HUES6 (cell line): Measurements from ENCODE around the gene CAPZB.

ENCODE experiments used
- H3K27ac ChIP-seq: 2 replicates; pipeline ENCODE4 v1.7.0; 2013; ENCODE audit warnings: low read depth, mild to moderate bottlenecking, low read length, inconsistent platforms
- H3K27me3 ChIP-seq: 2 replicates; pipeline ENCODE4 v1.6.1; 2013; ENCODE audit warnings: low read length; ENCODE audit not compliant: control insufficient read depth, insufficient read depth
- H3K36me3 ChIP-seq: 2 replicates; pipeline ENCODE4 v1.6.1; 2013; ENCODE audit warnings: low read length; ENCODE audit not compliant: control insufficient read depth, insufficient read depth
- H3K4me1 ChIP-seq: 2 replicates; pipeline ENCODE4 v1.6.1; 2013; ENCODE audit warnings: low read length; ENCODE audit not compliant: control insufficient read depth, insufficient read depth
- H3K4me3 ChIP-seq: 2 replicates; pipeline ENCODE4 v1.5.1; 2013; ENCODE audit warnings: low read depth, low read length
- H3K9ac ChIP-seq: one replicate; pipeline ENCODE4 v1.6.1; 2013; ENCODE audit warnings: mild to moderate bottlenecking, low read length
- H3K9me3 ChIP-seq: 2 replicates; pipeline ENCODE4 v1.6.1; 2013; ENCODE audit warnings: low read depth, low read length; ENCODE audit not compliant: control insufficient read depth, insufficient read depth

The CAPZB gene

GRCh38 chr1:19329611-19330010 lies 155.7 kb downstream of the CAPZB start:
- no peaks in the 10 kb centered on the region for H3K9me3 ChIP-seq
- H3K9ac ChIP-seq = no peak overlapping the region
- no peaks in the 10 kb centered on the region for H3K4me1 ChIP-seq
- H3K27me3 ChIP-seq = no peaks in the 10 kb centered on the region
- no peak overlapping the region for H3K27ac ChIP-seq
- H3K36me3 ChIP-seq = peaks cover 44% of the 10 kb centered on the region
- no peak overlapping the region for H3K4me3 ChIP-seq

- Histone ChIP-seq H3K27ac (no peak overlapping the region), H3K4me3 (no peak overlapping the region), H3K9ac (no peak overlapping the region), H3K4me1 (no peaks in the 10 kb centered on the region), H3K36me3 (peaks cover 48% of the 10 kb centered on the region), H3K9me3 (no peaks in the 10 kb centered on the region), H3K27me3 (no peaks in the 10 kb centered on the region)
Observed at GRCh38 chr1:19329188-19329587, 156.2 kb downstream of the CAPZB start.

GRCh38 chr1:19328486-19328885 lies 156.9 kb downstream of the CAPZB start:
- Histone ChIP-seq H3K9ac (no peak overlapping the region), H3K9me3 (no peaks in the 10 kb centered on the region), H3K27ac (no peak overlapping the region), H3K4me1 (no peaks in the 10 kb centered on the region), H3K27me3 (no peaks in the 10 kb centered on the region), H3K36me3 (peaks cover 54% of the 10 kb centered on the region), H3K4me3 (no peak overlapping the region)

- no peaks in the 10 kb centered on the region for H3K27me3 ChIP-seq
- no peaks in the 10 kb centered on the region for H3K9me3 ChIP-seq
- no peaks in the 10 kb centered on the region for H3K4me1 ChIP-seq
- H3K4me3 ChIP-seq = no peak overlapping the region
- H3K36me3 ChIP-seq = peaks cover 55% of the 10 kb centered on the region
- H3K27ac ChIP-seq = no peak overlapping the region
- H3K9ac ChIP-seq = no peak overlapping the region
Observed at GRCh38 chr1:19327736-19328135, 157.6 kb downstream of the CAPZB start.

GRCh38 chr1:19327301-19327700 lies 158.0 kb downstream of the CAPZB start:
- Histone ChIP-seq H3K9me3 (no peaks in the 10 kb centered on the region), H3K27ac (no peak overlapping the region), H3K4me3 (no peak overlapping the region), H3K4me1 (no peaks in the 10 kb centered on the region), H3K9ac (no peak overlapping the region), H3K27me3 (no peaks in the 10 kb centered on the region), H3K36me3 (peaks cover 57% of the 10 kb centered on the region)

- H3K9ac ChIP-seq = no peak overlapping the region
- H3K36me3 ChIP-seq = peaks cover 63% of the 10 kb centered on the region
Observed at GRCh38 chr1:19326748-19327065, 158.6 kb downstream of the CAPZB start.

GRCh38 chr1:19325958-19326747 lies 159.2 kb downstream of the CAPZB start:
- no peak overlapping the region for H3K4me3 ChIP-seq
- no peak overlapping the region for H3K27ac ChIP-seq
- no peaks in the 10 kb centered on the region for H3K4me1 ChIP-seq
- H3K27me3 ChIP-seq = no peaks in the 10 kb centered on the region
- H3K36me3 ChIP-seq = peaks cover 65% of the 10 kb centered on the region
- no peaks in the 10 kb centered on the region for H3K9me3 ChIP-seq
- H3K9ac ChIP-seq = no peak overlapping the region

More at GRCh38 chr1:19326748-19327065, 158.6 kb downstream of the CAPZB start:
- H3K9me3 ChIP-seq = no peaks in the 10 kb centered on the region
- H3K4me3 ChIP-seq = no peak overlapping the region
- H3K27ac ChIP-seq = no peak overlapping the region
- H3K4me1 ChIP-seq = no peaks in the 10 kb centered on the region
- no peaks in the 10 kb centered on the region for H3K27me3 ChIP-seq

- peaks cover 65% of the 10 kb centered on the region for H3K36me3 ChIP-seq
- H3K4me3 ChIP-seq = no peak overlapping the region
- H3K9ac ChIP-seq = no peak overlapping the region
- H3K4me1 ChIP-seq = no peaks in the 10 kb centered on the region
- no peaks in the 10 kb centered on the region for H3K9me3 ChIP-seq
- H3K27ac ChIP-seq = no peak overlapping the region
- H3K27me3 ChIP-seq = no peaks in the 10 kb centered on the region
Observed at GRCh38 chr1:19325368-19325957, 159.9 kb downstream of the CAPZB start.

GRCh38 chr1:19324665-19324990 lies 160.7 kb downstream of the CAPZB start:
- no peak overlapping the region for H3K4me3 ChIP-seq
- H3K9me3 ChIP-seq = no peaks in the 10 kb centered on the region
- H3K36me3 ChIP-seq = peaks cover 65% of the 10 kb centered on the region
- no peaks in the 10 kb centered on the region for H3K27me3 ChIP-seq
- no peak overlapping the region for H3K9ac ChIP-seq
- H3K27ac ChIP-seq = no peak overlapping the region
- no peaks in the 10 kb centered on the region for H3K4me1 ChIP-seq

GRCh38 chr1:19323987-19324664 lies 161.2 kb downstream of the CAPZB start:
- Histone ChIP-seq H3K4me3 (no peak overlapping the region), H3K9ac (no peak overlapping the region), H3K9me3 (no peaks in the 10 kb centered on the region), H3K36me3 (peaks cover 67% of the 10 kb centered on the region), H3K27ac (no peak overlapping the region), H3K4me1 (no peaks in the 10 kb centered on the region), H3K27me3 (no peaks in the 10 kb centered on the region)

GRCh38 chr1:19322481-19322880 lies 162.9 kb downstream of the CAPZB start:
- Histone ChIP-seq H3K4me3 (no peak overlapping the region), H3K9me3 (no peaks in the 10 kb centered on the region), H3K4me1 (no peaks in the 10 kb centered on the region), H3K9ac (no peak overlapping the region), H3K27ac (no peak overlapping the region), H3K36me3 (peaks cover 65% of the 10 kb centered on the region), H3K27me3 (no peaks in the 10 kb centered on the region)
